ENCODE measurements around the gene MGMT. TPM values are rescaled to one million over a fixed set of nuclear protein-coding genes. Genes with fewer than 3 reads are reported as not detected.
A peak's percentile ranks its signal among the peaks of the same experiment; 100 is the strongest.

MGMT gene
- total RNA-seq, 3 donors from 2014 or later = 34.1 to 57.8 (median 46.7) TPM

- TF ChIP-seq, protein P1, sequence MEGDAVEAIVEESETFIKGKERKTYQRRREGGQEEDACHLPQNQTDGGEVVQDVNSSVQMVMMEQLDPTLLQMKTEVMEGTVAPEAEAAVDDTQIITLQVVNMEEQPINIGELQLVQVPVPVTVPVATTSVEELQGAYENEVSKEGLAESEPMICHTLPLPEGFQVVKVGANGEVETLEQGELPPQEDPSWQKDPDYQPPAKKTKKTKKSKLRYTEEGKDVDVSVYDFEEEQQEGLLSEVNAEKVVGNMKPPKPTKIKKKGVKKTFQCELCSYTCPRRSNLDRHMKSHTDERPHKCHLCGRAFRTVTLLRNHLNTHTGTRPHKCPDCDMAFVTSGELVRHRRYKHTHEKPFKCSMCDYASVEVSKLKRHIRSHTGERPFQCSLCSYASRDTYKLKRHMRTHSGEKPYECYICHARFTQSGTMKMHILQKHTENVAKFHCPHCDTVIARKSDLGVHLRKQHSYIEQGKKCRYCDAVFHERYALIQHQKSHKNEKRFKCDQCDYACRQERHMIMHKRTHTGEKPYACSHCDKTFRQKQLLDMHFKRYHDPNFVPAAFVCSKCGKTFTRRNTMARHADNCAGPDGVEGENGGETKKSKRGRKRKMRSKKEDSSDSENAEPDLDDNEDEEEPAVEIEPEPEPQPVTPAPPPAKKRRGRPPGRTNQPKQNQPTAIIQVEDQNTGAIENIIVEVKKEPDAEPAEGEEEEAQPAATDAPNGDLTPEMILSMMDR (IDR thresholded peaks at IDR 0.05) = no peak
- TF ChIP-seq POLR2A (IDR thresholded peaks at IDR 0.05) (no peak), POLR2AphosphoS5 (IDR thresholded peaks at IDR 0.05) (no peak)
- Histone ChIP-seq H3K4me1 (no peaks in the 10 kb centered on the region), H3K36me3 (no peaks in the 10 kb centered on the region), H3K27ac (peak overlapping the region in 1 of 2 donors; percentile 65), H3K9me3 (no peaks in the 10 kb centered on the region), H3K4me3 (no peak overlapping the region), H3K27me3 (no peaks in the 10 kb centered on the region)
- no peak for DNase-seq (ENCODE audit: low spot score in 2 of 2)
- intact Hi-C loops (cut with DNase I; ENCODE audit: low total_unique reads) = loop anchor here (10.0 kb wide), 1 partner anchor 980 kb away; no protein-coding TSS in a partner anchor
Observed at GRCh38 chr10:129814681-129815646, 347.9 kb downstream of the MGMT start.

- Histone ChIP-seq H3K4me3 (no peak overlapping the region), H3K4me1 (no peaks in the 10 kb centered on the region), H3K36me3 (no peaks in the 10 kb centered on the region), H3K9me3 (no peaks in the 10 kb centered on the region), H3K27ac (peak overlapping the region; percentile 65 to 75), H3K27me3 (no peaks in the 10 kb centered on the region)
- DNase-seq (ENCODE audit: low spot score in 2 of 2) = no peak
- intact Hi-C loops (cut with DNase I; ENCODE audit: low total_unique reads) = loop anchor here (10.0 kb wide), 1 partner anchor 979 kb away; no protein-coding TSS in a partner anchor
- TF ChIP-seq, protein P1 (IDR thresholded peaks at IDR 0.05) = no peak
- TF ChIP-seq POLR2AphosphoS5 (IDR thresholded peaks at IDR 0.05) (no peak), POLR2A (IDR thresholded peaks at IDR 0.05) (no peak)
Observed at GRCh38 chr10:129815898-129816655, 349.0 kb downstream of the MGMT start.

- peak overlapping the region; percentile 65 to 75 for H3K27ac ChIP-seq
- no peak overlapping the region for H3K4me3 ChIP-seq
- intact Hi-C loops (cut with DNase I; ENCODE audit: low total_unique reads) = loop anchor here (10.0 kb wide), 1 partner anchor 978 kb away; no protein-coding TSS in a partner anchor
- H3K9me3 ChIP-seq = no peaks in the 10 kb centered on the region
- H3K27me3 ChIP-seq = no peaks in the 10 kb centered on the region
- peak in 1 of 2 donors; percentile 86 for DNase-seq (ENCODE audit: low spot score in 2 of 2)
- H3K4me1 ChIP-seq = no peaks in the 10 kb centered on the region
- TF ChIP-seq, protein P1 (IDR thresholded peaks at IDR 0.05) = no peak
- TF ChIP-seq POLR2A (IDR thresholded peaks at IDR 0.05) (no peak), POLR2AphosphoS5 (IDR thresholded peaks at IDR 0.05) (peak in 2 of 3 donors; percentile 51 to 68)
- no peaks in the 10 kb centered on the region for H3K36me3 ChIP-seq
Observed at GRCh38 chr10:129816656-129817045, 349.6 kb downstream of the MGMT start.
